Endometrial microvascular endothelial cells (primary cell): Measurements from ENCODE around the gene VMP1. TPM values are rescaled to one million over a fixed set of nuclear protein-coding genes. Genes with fewer than 3 reads are reported as not detected.
"Not testable (repeated sequence)": the region's sequence is repeated elsewhere in the genome, so short reads cannot be mapped to it uniquely, and the experiment has no call there.

Experiments used
- in situ Hi-C: cut with HindIII; loops from 2 replicates; pipeline ENCODE4 v1.10.0; 2017; ENCODE audit warnings: low sequenced_read_pairs, low pct_unique_long_range_greater_than_20kb; ENCODE audit errors: inconsistent ontology term
- total RNA-seq: library from RNA; depleted of rRNA; stranded (reverse); fragments of >200 nt; gene quantifications from one replicate; pipeline ENCODE4 v1.2.3, GENCODE V29; 2015; ENCODE audit errors: inconsistent ontology term

The VMP1 gene
- total RNA-seq, 1 donor from 2014 or later = 138 TPM

DNA sequence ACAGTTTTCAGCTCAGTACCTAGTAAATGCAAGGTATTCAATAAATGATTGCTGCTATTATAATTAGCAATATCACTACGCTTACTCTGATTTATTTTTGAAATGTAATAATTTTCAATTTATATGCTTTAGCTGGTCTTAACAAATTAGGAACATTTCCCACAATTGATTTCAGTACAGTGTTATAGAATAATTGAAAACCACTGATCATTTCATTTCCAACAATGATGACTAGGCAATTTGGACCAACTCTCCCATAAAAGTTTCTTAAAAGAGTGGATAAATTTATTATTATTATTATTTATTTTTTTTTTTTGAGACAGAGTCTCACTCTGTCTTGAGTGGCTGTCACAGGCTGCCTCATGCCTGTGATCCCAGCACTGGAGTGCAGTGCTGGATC lies 41.1 kb downstream of the VMP1 start:
- in situ Hi-C loops = no loop called here

- in situ Hi-C loops = no loop called here
Measured at GRCh38 chr17:59751955-59752413, 44.5 kb downstream of the VMP1 start.

DNA sequence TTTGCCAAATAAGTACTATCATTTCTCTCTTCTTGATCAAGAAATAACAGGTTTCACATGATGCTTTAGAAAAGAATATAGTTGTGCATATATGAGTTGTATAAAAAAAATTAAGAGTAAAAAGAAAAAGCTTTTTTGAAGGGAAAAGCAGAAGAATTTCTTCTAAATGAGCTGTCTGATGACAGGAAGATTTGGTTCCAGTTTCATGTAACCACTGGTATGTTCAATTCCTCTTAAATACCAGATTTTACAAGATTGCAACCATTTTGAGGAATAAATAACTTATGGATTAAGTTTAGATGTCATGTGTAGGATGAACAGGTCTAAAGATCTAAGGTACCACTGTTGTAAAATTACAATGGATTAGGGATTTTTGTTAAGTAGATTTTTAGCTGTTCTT lies 45.0 kb downstream of the VMP1 start:
- in situ Hi-C loops = no loop called here

DNA sequence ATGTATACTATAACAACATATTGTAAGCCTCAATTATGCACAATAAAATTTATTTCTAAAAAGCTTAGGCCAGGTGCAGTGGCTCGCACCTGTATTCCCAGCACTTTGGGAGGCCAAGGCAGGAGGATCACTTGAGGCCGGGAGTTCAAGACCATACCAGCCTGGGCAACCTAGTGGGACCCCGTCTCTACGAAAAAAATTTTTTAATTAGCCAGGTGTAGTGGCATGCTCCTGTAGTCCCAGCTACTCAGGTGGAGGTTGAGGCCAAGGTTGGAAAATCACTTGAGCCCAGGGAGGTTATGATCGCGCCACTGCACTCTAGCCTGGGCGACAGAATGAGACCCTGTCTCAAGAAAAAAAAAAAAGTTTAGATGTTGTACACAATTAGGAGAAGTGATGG lies 45.5 kb downstream of the VMP1 start:
- in situ Hi-C loops = no loop called here

- in situ Hi-C loops = no loop called here
Measured at GRCh38 chr17:59753522-59754467, 46.3 kb downstream of the VMP1 start.

- in situ Hi-C loops = no loop called here
Measured at GRCh38 chr17:59754552-59754951, 47.1 kb downstream of the VMP1 start.

DNA sequence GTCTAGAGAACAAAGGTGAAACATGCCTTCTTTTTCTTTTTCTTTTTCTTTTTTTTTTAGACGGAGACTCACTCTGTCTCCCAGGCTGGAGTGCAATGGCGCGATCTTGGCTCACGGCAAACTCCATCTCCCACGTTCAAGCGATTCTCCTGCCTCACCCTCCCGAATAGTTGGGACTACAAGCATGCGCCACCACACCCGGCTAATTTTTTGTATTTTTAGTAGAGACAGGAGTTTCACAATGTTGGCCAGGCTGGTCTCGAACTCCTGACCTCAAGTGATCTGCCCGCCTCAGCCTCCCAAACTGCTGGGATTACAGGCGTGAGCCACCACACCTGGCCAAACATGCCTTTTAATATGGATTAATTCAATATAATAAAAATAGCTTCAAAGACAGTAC lies 47.6 kb downstream of the VMP1 start:
- in situ Hi-C loops = not testable (repeated sequence)

GRCh38 chr17:59756236-59756818 lies 48.9 kb downstream of the VMP1 start:
- in situ Hi-C loops = no loop called here

GRCh38 chr17:59757043-59757442 lies 49.6 kb downstream of the VMP1 start:
- in situ Hi-C loops = no loop called here

DNA sequence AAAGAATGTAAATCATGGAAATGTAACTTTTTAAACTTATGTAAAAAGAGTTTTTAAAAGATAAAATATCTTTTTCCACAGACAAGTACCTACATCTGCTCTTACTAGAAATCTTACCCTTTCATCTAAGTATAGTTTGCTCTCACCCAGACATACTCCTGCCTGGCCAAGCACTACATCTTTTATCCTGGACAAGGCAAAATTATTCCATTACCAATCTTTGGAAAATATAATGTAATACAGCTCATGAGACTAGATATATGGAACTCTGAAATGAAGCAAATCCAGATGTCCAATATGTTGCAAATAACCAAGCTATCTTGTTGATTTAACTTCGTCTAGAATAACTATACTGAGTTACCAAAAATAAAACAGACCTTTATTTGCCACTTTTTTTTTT lies 50.0 kb downstream of the VMP1 start:
- in situ Hi-C loops = no loop called here

DNA sequence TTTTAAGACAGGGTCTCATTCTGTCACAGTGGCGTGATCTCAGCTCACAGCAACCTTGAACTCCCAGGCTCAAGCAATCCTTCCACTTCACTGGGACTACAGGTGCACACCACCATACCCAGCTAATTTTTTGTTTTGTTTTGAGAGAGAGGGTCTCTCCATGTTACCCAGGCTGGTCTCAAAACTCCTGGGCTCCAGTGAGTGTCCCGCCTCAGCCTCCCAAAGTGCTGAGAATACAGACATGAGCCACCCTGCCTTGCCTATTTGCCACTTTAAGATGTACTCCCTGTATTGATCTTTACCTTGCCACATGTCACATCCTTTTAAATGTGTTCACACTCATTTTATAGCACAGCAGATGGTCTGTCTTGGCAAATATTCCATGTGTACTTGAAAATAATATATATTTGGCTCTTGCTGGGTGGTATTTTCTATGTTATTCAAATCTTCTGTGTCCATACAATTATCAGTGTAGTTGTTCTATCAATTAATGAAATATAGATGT lies 50.5 kb downstream of the VMP1 start:
- in situ Hi-C loops = no loop called here

DNA sequence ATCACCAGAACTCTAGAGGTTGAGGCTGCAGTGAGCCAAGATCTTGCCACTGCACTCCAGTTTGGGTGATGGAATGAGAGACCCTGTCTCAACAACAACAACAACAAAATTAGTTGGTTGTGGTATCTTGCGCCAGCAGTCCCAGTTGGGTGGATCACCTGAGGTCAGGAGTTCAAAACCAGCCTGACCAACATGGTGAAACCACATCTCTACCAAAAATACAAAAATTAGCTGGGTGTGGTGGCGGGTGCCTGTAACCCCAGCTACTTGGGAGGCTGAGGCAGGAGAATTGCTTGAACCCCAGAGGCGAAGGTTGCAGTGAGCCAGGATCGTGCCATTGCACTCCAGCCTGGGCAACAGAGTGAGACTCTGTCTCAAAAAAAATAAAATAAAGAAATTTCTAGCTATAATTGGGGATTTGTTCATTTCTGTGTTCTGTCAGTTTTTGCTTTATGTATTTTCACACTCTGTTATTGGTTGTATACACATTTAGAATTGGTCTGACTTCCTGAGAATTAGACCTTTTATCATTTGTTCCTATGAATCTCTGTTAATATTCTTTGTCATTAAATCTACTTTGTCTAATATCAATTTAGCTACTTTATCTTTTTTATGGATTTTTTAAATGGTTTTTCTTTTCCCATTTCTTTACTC lies 51.7 kb downstream of the VMP1 start:
- in situ Hi-C loops = not testable (repeated sequence)

GRCh38 chr17:59760160-59760559 lies 52.7 kb downstream of the VMP1 start:
- in situ Hi-C loops = no loop called here

DNA sequence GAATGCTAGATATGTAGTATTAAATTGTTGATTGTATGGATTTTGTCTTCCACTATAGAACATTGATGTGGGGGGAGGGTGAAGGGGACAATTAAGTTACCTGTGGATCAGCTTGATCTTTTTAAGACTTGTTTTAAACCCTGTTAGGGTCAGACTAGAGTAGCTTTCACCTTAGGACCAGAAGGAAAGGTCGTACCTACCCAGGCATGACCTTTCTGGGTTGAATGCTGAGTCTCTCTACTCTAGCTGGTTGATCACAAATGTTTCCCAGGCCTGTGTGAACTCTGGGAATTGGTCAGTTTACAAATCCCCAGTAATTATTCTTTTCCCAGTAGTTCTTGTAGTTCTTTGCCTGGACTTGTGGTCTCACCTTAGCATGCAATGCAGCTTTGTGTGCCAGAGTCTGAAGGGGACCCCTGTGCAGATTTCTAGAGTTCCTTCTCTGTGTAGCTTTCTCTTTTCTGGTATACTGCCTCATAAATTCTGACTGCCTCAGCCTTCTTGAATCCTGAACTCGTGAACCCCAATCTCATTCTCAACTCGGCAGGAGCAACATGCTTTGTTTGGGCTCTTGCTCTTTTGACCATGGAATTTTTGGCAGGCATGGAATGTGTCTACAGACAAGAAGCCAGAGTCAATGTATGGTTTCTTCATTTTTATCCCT lies 54.1 kb downstream of the VMP1 start:
- in situ Hi-C loops = no loop called here

GRCh38 chr17:59762049-59762823 lies 54.8 kb downstream of the VMP1 start:
- in situ Hi-C loops = no loop called here

DNA sequence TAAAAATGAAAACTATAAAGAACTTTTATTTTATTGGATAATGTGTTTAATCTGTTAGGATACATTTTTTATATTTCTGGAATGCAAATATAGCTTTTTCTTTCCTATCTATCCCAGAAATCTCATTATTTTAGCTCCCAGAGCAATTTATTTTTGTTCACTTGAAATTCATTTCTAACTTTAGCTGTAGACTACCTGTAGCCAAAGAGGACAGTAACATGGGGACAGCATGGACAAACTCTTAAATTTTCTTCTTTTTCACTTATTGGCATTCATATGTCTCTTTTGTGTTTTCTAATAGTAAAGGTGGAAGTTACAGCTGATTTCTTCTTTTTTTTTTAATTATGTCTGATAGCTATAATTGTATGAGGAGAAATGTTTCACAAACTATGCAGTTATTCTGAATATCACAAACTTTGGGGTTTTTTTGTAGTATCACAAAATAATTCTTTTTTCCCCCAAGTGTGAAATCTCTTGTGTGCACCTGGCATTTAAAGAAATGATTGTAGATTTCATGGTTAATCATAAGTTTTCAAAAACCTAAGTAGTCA lies 55.4 kb downstream of the VMP1 start:
- in situ Hi-C loops = no loop called here

GRCh38 chr17:59763861-59764260 lies 56.4 kb downstream of the VMP1 start:
- in situ Hi-C loops = no loop called here

- in situ Hi-C loops = no loop called here
Measured at GRCh38 chr17:59764292-59764741, 56.9 kb downstream of the VMP1 start.
